Kidney epithelial cell (primary cell): ENCODE results near the gene HABP2. TPM values are rescaled to one million over a fixed set of nuclear protein-coding genes. Genes with fewer than 3 reads are reported as not detected.

Experiments
- DNase-seq: peaks from one replicate; pipeline ENCODE4 v3.0.0-alpha.2; 2010; ENCODE audit warnings: low read depth
- H3K27me3 ChIP-seq: 2 replicates; pipeline ENCODE4 v1.6.0; 2011; ENCODE audit warnings: low read length; ENCODE audit not compliant: control insufficient read depth, insufficient read depth
- H3K36me3 ChIP-seq: 2 replicates; pipeline ENCODE4 v1.5.1; 2011; ENCODE audit warnings: low read length; ENCODE audit not compliant: control insufficient read depth, insufficient read depth
- H3K4me3 ChIP-seq: 2 replicates; pipeline ENCODE4 v1.5.1; 2011; ENCODE audit warnings: low read depth, mild to moderate bottlenecking, control low read depth, low read length
- total RNA-seq: library from RNA; depleted of rRNA; stranded (reverse); fragments of >200 nt; gene quantifications from 2 replicates; pipeline ENCODE4 v1.2.3, GENCODE V29; 2015
- TF ChIP-seq, protein P1 (sequence below): IDR thresholded peaks from 2 replicates; pipeline ENCODE4 v1.5.1; 2011; ENCODE audit warnings: mild to moderate bottlenecking, moderate library complexity, low read length, control low read depth, inconsistent platforms; ENCODE audit not compliant: insufficient read depth, poor library complexity, severe bottlenecking

HABP2 gene
- total RNA-seq, 1 donor from 2014 or later = 0.08 TPM

DNA sequence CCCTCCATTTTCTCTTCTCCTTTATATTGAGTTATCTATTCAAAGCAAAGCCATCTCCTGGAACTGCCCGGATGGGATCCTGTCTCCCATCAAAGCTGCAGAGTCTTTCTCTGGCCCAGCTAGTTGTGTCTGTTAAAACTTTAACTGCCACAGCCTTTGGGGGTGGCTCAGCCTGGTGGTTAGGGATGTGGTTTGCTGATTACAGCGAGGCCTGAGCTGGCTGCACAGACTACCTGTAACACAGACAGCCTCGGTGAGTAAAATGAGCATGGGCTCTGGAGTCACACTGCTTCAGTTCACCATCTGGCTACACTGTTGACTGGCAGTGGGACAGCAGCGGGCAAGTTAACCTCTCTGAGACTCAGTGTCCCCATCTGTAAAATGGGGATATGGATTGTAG, 18.4 kb upstream of the HABP2 start:
- Histone ChIP-seq H3K27me3 (peaks cover 6% of the 10 kb centered on the region), H3K36me3 (no peaks in the 10 kb centered on the region), H3K4me3 (no peak overlapping the region)
- TF ChIP-seq, protein P1, sequence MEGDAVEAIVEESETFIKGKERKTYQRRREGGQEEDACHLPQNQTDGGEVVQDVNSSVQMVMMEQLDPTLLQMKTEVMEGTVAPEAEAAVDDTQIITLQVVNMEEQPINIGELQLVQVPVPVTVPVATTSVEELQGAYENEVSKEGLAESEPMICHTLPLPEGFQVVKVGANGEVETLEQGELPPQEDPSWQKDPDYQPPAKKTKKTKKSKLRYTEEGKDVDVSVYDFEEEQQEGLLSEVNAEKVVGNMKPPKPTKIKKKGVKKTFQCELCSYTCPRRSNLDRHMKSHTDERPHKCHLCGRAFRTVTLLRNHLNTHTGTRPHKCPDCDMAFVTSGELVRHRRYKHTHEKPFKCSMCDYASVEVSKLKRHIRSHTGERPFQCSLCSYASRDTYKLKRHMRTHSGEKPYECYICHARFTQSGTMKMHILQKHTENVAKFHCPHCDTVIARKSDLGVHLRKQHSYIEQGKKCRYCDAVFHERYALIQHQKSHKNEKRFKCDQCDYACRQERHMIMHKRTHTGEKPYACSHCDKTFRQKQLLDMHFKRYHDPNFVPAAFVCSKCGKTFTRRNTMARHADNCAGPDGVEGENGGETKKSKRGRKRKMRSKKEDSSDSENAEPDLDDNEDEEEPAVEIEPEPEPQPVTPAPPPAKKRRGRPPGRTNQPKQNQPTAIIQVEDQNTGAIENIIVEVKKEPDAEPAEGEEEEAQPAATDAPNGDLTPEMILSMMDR = no peak
- DNase-seq = no peak

DNA sequence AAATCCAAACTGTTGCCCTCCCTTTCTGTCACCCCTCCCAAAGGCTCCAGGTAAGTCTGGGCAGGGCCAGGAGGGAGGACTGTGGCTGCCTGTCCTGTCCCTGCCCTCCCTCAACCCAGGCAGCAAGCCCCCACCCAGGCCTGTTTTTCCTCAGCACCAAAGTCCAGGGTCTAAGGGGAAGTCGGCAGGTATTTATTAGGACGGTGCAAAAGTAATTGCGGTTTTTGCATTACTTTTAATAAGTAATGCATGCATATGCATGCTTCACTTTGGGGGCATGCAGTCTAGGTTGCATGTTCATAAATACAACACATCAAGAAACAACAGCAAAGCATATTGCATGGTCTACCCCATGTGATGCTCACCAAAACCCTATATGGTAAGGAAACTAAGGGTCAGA, 15.2 kb upstream of the HABP2 start:
- no peak overlapping the region for H3K4me3 ChIP-seq
- TF ChIP-seq, protein P1 = no peak
- DNase-seq = no peak
- H3K27me3 ChIP-seq = peaks cover under 1% of the 10 kb centered on the region
- H3K36me3 ChIP-seq = no peaks in the 10 kb centered on the region

DNA sequence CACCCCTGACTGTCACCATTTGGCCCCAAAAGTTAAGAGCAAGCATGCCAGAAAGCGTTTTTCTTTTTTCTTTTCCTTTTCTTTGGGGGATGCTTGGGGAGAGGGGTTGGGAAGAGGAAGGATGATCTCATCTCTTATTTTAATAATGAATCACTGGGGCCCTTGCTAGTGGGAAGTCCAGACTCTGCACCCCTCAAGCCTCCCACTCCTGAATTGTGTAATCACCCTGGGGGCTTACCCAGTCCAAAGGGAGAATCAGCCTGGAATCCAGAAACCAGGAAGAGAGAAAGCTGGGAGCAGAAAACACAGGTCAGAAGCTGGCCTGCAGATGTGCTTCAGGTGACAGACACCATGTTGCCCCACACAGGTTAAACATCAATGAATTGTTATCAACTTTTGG, 14.7 kb upstream of the HABP2 start:
- Histone ChIP-seq H3K4me3 (no peak overlapping the region), H3K27me3 (no peaks in the 10 kb centered on the region), H3K36me3 (no peaks in the 10 kb centered on the region)
- TF ChIP-seq, protein P1 = no peak
- no peak for DNase-seq

DNA sequence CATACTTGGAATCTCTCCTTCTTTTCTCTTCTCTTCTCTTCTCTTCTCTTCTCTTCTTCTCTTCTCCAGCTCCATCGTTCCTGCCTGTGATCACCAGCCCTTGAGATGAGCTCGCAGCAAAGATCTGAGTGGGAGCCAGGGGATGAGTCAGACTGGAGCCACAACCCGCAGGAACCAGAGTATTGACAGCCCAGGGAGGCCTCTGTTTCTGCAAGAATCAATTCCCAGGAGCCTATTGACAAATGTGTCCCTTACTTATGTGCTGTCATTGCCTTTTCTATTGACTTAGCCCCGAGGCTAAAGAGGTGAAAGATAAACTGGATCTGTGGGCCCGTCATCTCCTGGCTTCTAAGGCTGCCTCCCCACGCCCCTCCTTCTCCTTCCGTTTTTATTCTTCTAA, 13.1 kb upstream of the HABP2 start:
- no peak for DNase-seq
- no peaks in the 10 kb centered on the region for H3K27me3 ChIP-seq
- H3K4me3 ChIP-seq = no peak overlapping the region
- H3K36me3 ChIP-seq = no peaks in the 10 kb centered on the region
- TF ChIP-seq, protein P1 = no peak

DNA sequence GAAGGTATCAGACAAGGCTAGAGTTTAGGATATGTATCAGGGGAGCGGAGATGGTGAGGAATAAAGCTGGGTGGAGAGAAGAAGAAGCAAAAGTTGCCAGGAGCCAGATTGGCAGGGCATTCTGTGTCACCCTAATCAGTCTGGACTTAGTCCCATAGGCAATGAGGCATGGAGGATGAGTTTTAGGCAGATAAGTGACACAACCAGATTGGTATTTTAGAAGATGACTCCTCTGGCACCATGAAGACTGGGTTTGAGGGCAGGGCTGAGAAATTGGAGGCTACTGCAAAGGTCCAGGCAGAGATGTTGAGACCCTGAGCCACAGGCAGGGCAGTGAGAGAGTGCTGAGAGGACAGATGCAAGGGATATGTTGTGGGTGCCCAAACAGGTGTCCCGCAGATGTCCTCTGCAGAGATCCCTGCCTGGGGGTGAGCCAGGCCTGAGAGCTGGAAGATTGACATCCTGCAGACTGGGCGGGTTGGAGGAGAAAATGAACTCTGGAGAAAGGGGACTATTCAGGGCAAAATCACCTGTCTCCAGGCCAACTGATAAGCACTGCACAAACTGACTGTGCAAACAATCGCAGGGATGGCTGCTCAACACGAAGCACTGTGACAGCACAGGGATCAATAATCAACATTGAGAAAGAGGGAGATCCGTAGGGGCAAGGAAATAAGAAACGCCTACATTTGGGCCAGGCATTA, 11.9 kb upstream of the HABP2 start:
- DNase-seq = no peak
- Histone ChIP-seq H3K27me3 (no peaks in the 10 kb centered on the region), H3K36me3 (no peaks in the 10 kb centered on the region), H3K4me3 (no peak overlapping the region)
- TF ChIP-seq, protein P1 = no peak

DNA sequence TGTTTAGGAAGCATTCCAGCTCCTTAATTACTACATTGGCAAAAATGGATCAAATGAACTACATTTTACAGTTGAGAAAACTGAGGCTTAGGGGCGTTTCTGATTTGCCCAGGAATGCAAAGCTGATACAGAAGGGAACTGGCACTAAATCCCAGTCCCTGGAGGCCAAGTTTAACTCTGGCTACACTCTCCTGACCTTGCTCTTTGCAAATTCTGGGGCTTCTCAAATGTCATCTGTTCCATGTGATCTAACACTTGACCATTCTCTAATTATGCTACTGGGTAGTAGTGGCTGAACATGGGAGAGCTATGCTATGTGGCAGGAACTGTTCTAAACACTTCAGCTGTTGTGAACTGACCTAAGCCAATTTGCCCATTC, 11.3 kb upstream of the HABP2 start:
- DNase-seq = no peak
- no peaks in the 10 kb centered on the region for H3K36me3 ChIP-seq
- H3K27me3 ChIP-seq = no peaks in the 10 kb centered on the region
- no peak overlapping the region for H3K4me3 ChIP-seq
- TF ChIP-seq, protein P1 = no peak
